GM12891 (cell line): Measurements from ENCODE around the gene BTBD9.

ENCODE experiments used
- DNase-seq: peaks from one replicate; pipeline ENCODE4 v3.0.0; 2011; ENCODE audit warnings: low spot score; ENCODE audit not compliant: insufficient read length
- FAIRE-seq: peaks from 2 replicates; lab custom pipeline; 2011; peaks lifted over from hg19 to GRCh38; lab: Jason Lieb, UNC
- PAX5 ChIP-seq: IDR thresholded peaks from 2 replicates; pipeline ENCODE4 v1.6.1; 2011; ENCODE audit warnings: low read length, moderate library complexity, mild to moderate bottlenecking; ENCODE audit not compliant: insufficient read depth, severe bottlenecking
- POLR2A ChIP-seq: IDR thresholded peaks from 2 replicates; pipeline ENCODE4 v1.6.1; 2011; ENCODE audit warnings: low read depth, low read length, control low read depth
- POLR2AphosphoS5 ChIP-seq: IDR thresholded peaks from 2 replicates; pipeline ENCODE4 v1.6.1; 2011; ENCODE audit warnings: low read depth, low read length, control low read depth
- POU2F2 ChIP-seq: IDR thresholded peaks from 2 replicates; pipeline ENCODE4 v1.6.1; 2011; ENCODE audit warnings: low read depth, mild to moderate bottlenecking, control low read depth, low read length, moderate library complexity
- SPI1 ChIP-seq: IDR thresholded peaks from 2 replicates; pipeline ENCODE4 v1.6.1; 2011; ENCODE audit warnings: low read depth, low read length, control low read depth
- TAF1 ChIP-seq: IDR thresholded peaks from 2 replicates; pipeline ENCODE4 v1.6.1; 2011; ENCODE audit warnings: low read depth, low read length, control low read depth

Gene BTBD9

GRCh38 chr6:38603966-38604365 lies 35.8 kb downstream of the BTBD9 start:
- TF ChIP-seq PAX5 (no peak), POLR2AphosphoS5 (no peak), POU2F2 (no peak), POLR2A (no peak), SPI1 (no peak), TAF1 (no peak)
- no peak for FAIRE-seq
- no peak for DNase-seq

GRCh38 chr6:38603496-38603895 lies 36.2 kb downstream of the BTBD9 start:
- TF ChIP-seq POLR2A (no peak), TAF1 (no peak), POU2F2 (no peak), PAX5 (no peak), SPI1 (no peak), POLR2AphosphoS5 (no peak)
- no peak for FAIRE-seq
- no peak for DNase-seq

GRCh38 chr6:38599966-38600550 lies 39.7 kb downstream of the BTBD9 start:
- FAIRE-seq, result no peak

GRCh38 chr6:38599261-38599660 lies 40.5 kb downstream of the BTBD9 start:
- no peak for DNase-seq
- TF ChIP-seq TAF1 (no peak), POLR2A (no peak), PAX5 (no peak), SPI1 (no peak), POU2F2 (no peak), POLR2AphosphoS5 (no peak)
- no peak for FAIRE-seq

More at GRCh38 chr6:38599966-38600550, 39.7 kb downstream of the BTBD9 start:
- DNase-seq, result no peak
- TF ChIP-seq SPI1, result no peak
- no peak for TF ChIP-seq PAX5
- no peak for TF ChIP-seq POLR2A
- no peak for TF ChIP-seq TAF1
- TF ChIP-seq POLR2AphosphoS5, result no peak
- TF ChIP-seq POU2F2, result no peak

- DNase-seq, result no peak
- no peak for TF ChIP-seq POLR2AphosphoS5
- TF ChIP-seq POU2F2, result no peak
- TF ChIP-seq TAF1, result no peak
- FAIRE-seq, result no peak
Measured at GRCh38 chr6:38593998-38594665, 45.6 kb downstream of the BTBD9 start.

- FAIRE-seq (no peak), DNase-seq (no peak)
- no peak for TF ChIP-seq POLR2AphosphoS5
- TF ChIP-seq POLR2A, result no peak
- no peak for TF ChIP-seq POU2F2
- TF ChIP-seq TAF1, result no peak
- TF ChIP-seq PAX5, result no peak
- no peak for TF ChIP-seq SPI1
Measured at GRCh38 chr6:38593409-38593808, 46.3 kb downstream of the BTBD9 start.

- TF ChIP-seq TAF1 (no peak), PAX5 (no peak), POLR2A (no peak), POU2F2 (no peak)
- DNase-seq (no peak), FAIRE-seq (no peak)
Measured at GRCh38 chr6:38591439-38591838, 48.3 kb downstream of the BTBD9 start.

- FAIRE-seq (no peak), DNase-seq (no peak)
- TF ChIP-seq POLR2A (no peak), TAF1 (no peak), POU2F2 (no peak), POLR2AphosphoS5 (no peak), PAX5 (no peak), SPI1 (no peak)
Measured at GRCh38 chr6:38589367-38589720, 50.4 kb downstream of the BTBD9 start.

GRCh38 chr6:38588631-38589366 lies 50.9 kb downstream of the BTBD9 start:
- no peak for TF ChIP-seq SPI1
- TF ChIP-seq TAF1, result no peak
- no peak for TF ChIP-seq PAX5
- no peak for TF ChIP-seq POU2F2
- TF ChIP-seq POLR2A, result no peak
- no peak for TF ChIP-seq POLR2AphosphoS5
- DNase-seq (no peak), FAIRE-seq (peak; percentile 41)
